HepG2 (cell line): Measurements from ENCODE around the gene PTX4. TPM values are rescaled to one million over a fixed set of nuclear protein-coding genes. Genes with fewer than 3 reads are reported as not detected.

ENCODE experiments used
- CCDC6 ChIP-seq: sonication (generic); formaldehyde crosslinking; IDR thresholded peaks from 2 replicates; pipeline ENCODE4 v1.8.1; 2022; ENCODE audit warnings: mild to moderate bottlenecking, missing genetic modification reagents, moderate library complexity
- DRAP1 ChIP-seq: IDR thresholded peaks from 2 replicates; pipeline ENCODE4 v1.6.1; 2016; ENCODE audit warnings: missing genetic modification reagents, missing compliant biosample characterization
- GATAD1 ChIP-seq: IDR thresholded peaks from 2 replicates; pipeline ENCODE4 v1.6.1; 2016; ENCODE audit warnings: missing genetic modification reagents, missing compliant biosample characterization
- MAX ChIP-seq: IDR thresholded peaks from 2 replicates; pipeline ENCODE4 v1.6.1; 2012; ENCODE audit warnings: inconsistent platforms
- MLXIP ChIP-seq: sonication (generic); formaldehyde crosslinking; IDR thresholded peaks from 2 replicates; pipeline ENCODE4 v1.9.0; 2021; ENCODE audit warnings: missing genetic modification reagents, borderline replicate concordance
- POGK ChIP-seq: sonication (generic); formaldehyde crosslinking; conservative IDR thresholded peaks from 2 replicates; pipeline ENCODE4 v1.8.0; 2022; ENCODE audit warnings: mild to moderate bottlenecking, moderate library complexity, missing genetic modification reagents
- SRSF9 ChIP-seq: fragments of 200-400 bp; formaldehyde crosslinking; IDR thresholded peaks from 2 replicates; pipeline ENCODE4 v1.6.1; 2018; ENCODE audit warnings: borderline replicate concordance, mild to moderate bottlenecking, low read depth, low read length; ENCODE audit not compliant: insufficient read depth, poor library complexity, severe bottlenecking
- ZBTB33 ChIP-seq: sonication (generic); formaldehyde crosslinking; IDR thresholded peaks from 2 replicates; pipeline ENCODE4 v1.4.0; 2020; ENCODE audit warnings: missing genetic modification reagents
- ZFP91 ChIP-seq: sonication (generic); formaldehyde crosslinking; IDR thresholded peaks from 2 replicates; pipeline ENCODE4 v1.9.0; 2022; ENCODE audit warnings: missing genetic modification reagents, mild to moderate bottlenecking, borderline replicate concordance
- ZNF292 ChIP-seq: sonication (generic); formaldehyde crosslinking; IDR thresholded peaks from 2 replicates; pipeline ENCODE4 v1.8.1; 2022; ENCODE audit warnings: mild to moderate bottlenecking, low read depth, missing genetic modification reagents, borderline replicate concordance
- ZNF343 ChIP-seq: sonication (generic); formaldehyde crosslinking; IDR thresholded peaks from 2 replicates; pipeline ENCODE4 v1.4.0; 2020; ENCODE audit warnings: mild to moderate bottlenecking, missing genetic modification reagents
- ZNF441 ChIP-seq: sonication (generic); formaldehyde crosslinking; IDR thresholded peaks from 2 replicates; pipeline ENCODE4 v1.7.0; 2021; ENCODE audit warnings: missing genetic modification reagents, borderline replicate concordance
- ZNF543 ChIP-seq: sonication (generic); formaldehyde crosslinking; IDR thresholded peaks from 2 replicates; pipeline ENCODE4 v1.4.0; 2020; ENCODE audit warnings: mild to moderate bottlenecking, missing genetic modification reagents
- ZNF546 ChIP-seq: sonication (generic); formaldehyde crosslinking; conservative IDR thresholded peaks from 2 replicates; pipeline ENCODE4 v1.8.1; 2023; ENCODE audit warnings: mild to moderate bottlenecking, missing genetic modification reagents
- ZNF556 ChIP-seq: sonication (generic); formaldehyde crosslinking; IDR thresholded peaks from 2 replicates; pipeline ENCODE4 v1.4.0; 2020; ENCODE audit warnings: mild to moderate bottlenecking, missing genetic modification reagents, borderline replicate concordance
- ZNF616 ChIP-seq: sonication (generic); formaldehyde crosslinking; IDR thresholded peaks from 2 replicates; pipeline ENCODE4 v1.5.0; 2020; ENCODE audit warnings: low read depth, mild to moderate bottlenecking, missing genetic modification reagents
- ZNF792 ChIP-seq: IDR thresholded peaks from 2 replicates; pipeline ENCODE4 v1.6.1; 2016
- polyA plus RNA-seq, 8 experiments: library from polyadenylated mRNA; depleted of rRNA in 3 of 8; stranded (reverse) in 7 of 8; unstranded in 1 of 8; fragments of >200 nt; fragmentation: Illumina TruSeq in 4 of 8; extraction: Trizol in 4 of 8; gene quantifications; 2 replicates each; pipeline versions ENCODE4 v1.2.1 to v1.2.3, GENCODE V29; 2011 to 2016; ENCODE audit warnings: low read depth in 4 of 8, missing spikeins in 1 of 8, mixed read lengths in 1 of 8; ENCODE audit not compliant: insufficient read depth in 1 of 8
- total RNA-seq, 5 experiments: library from RNA; depleted of rRNA; stranded (reverse); fragments of >200 nt; fragmentation: Illumina TruSeq; extraction: Trizol; gene quantifications; 2 replicates each; pipeline ENCODE4 v1.2.3, GENCODE V29; 2016; ENCODE audit warnings: low read depth in 1 of 5

Gene PTX4
- total and polyA plus RNA-seq, 2 of the 13 experiments (the other 11 are each of a cell fraction or from before 2014, with no cell fraction given): 0.04 TPM; not detected in 1

GRCh38 chr16:1435921-1436697 lies 52.6 kb downstream of the PTX4 start (continued):
- TF ChIP-seq MLXIP (CRISPR knock-in tag) (no peak), MAX (peak; percentile 40), ZNF616 (CRISPR knock-in tag) (0 out of 2 replicates have a peak, but pooled peaks have one; percentile 38), GATAD1 (peak; percentile 28; the same call in 1 of the 2 replicates), ZBTB33 (CRISPR knock-in tag) (peak; percentile 38), SRSF9 (no peak), ZNF343 (CRISPR knock-in tag) (no peak), ZNF292 (CRISPR knock-in tag) (no peak), POGK (CRISPR knock-in tag) (no peak), ZNF792 (CRISPR knock-in tag) (0 out of 2 replicates have a peak, but pooled peaks have one; percentile 49), DRAP1 (CRISPR knock-in tag) (peak; percentile 41), ZNF543 (CRISPR knock-in tag) (no peak), ZNF441 (CRISPR knock-in tag) (peak; percentile 54; the same call in 1 of the 2 replicates), ZNF556 (CRISPR knock-in tag) (peak; percentile 40; the same call in 1 of the 2 replicates), ZFP91 (CRISPR knock-in tag) (peak; percentile 60), ZNF546 (CRISPR knock-in tag) (0 out of 2 replicates have a peak, but pooled peaks have one; percentile 44), CCDC6 (CRISPR knock-in tag) (no peak)
